K562 (cell line): ENCODE measurements around the gene NDUFAF2. TPM values are rescaled to one million over a fixed set of nuclear protein-coding genes. Genes with fewer than 3 reads are reported as not detected.

ENCODE experiments used
- ATAC-seq: fragments of 200-7000 bp; cut with Tn5 transposase; 3 replicates; pipeline ENCODE4 v1.9.1; 2020; ENCODE audit warnings: moderate library complexity
- BruUV-seq: library from RNA; stranded (reverse); fragments of 400-500 nt; replicated peaks from 2 replicates; lab custom pipeline; 2021; lab: Mats Ljungman, UMichigan
- CTCF ChIA-PET: fragments of 300-600 bp; formaldehyde crosslinking; extraction: SDS; loops from one replicate; lab custom pipeline; 2021; ENCODE audit warnings: low intra/inter-chr PET ratio; lab: Yijun Ruan, JAX
- POLR2A ChIA-PET: fragments of 300-600, 350-650 bp; sonication (Branson Sonifier 250); formaldehyde crosslinking; extraction: SDS; loops from one replicate; lab custom pipeline; 2021; ENCODE audit warnings: antibody characterized with exemption, inconsistent platforms; lab: Yijun Ruan, JAX
- DNase-seq, 4 experiments: peaks; one replicate each; pipeline versions ENCODE4 v3.0.0 to v3.0.0-alpha.2; 2011 to 2018; ENCODE audit warnings: low spot score in 3 of 4, mixed read lengths in 3 of 4; ENCODE audit errors: extremely low read depth in 1 of 4
- FAIRE-seq: peaks from 2 replicates; lab custom pipeline; 2011; peaks lifted over from hg19 to GRCh38; lab: Jason Lieb, UNC
- H2AFZ ChIP-seq: 2 replicates; pipeline ENCODE4 v1.6.0; 2011; ENCODE audit warnings: low read depth, low read length, control low read depth, inconsistent platforms
- H3K27ac ChIP-seq: fragments of 200-600 bp; 3 replicates; pipeline ENCODE4 v1.8.0; 2011; ENCODE audit warnings: low read depth, mild to moderate bottlenecking, control low read depth, inconsistent platforms, low read length, moderate library complexity, mixed read lengths; ENCODE audit errors: extremely low read depth
- H3K27me3 ChIP-seq, 2 experiments: fragments of 300-600 bp in 1 of 2; 2 replicates in 1 of 2; 3 replicates in 1 of 2; pipeline versions ENCODE4 v1.6.0 to v1.8.0; 2011; ENCODE audit warnings: inconsistent platforms in 2 of 2, low read length in 2 of 2, mild to moderate bottlenecking in 1 of 2, mixed read lengths in 1 of 2, moderate library complexity in 1 of 2; ENCODE audit not compliant: control insufficient read depth in 2 of 2, insufficient read depth in 2 of 2
- H3K36me3 ChIP-seq: fragments of 300-600 bp; 3 replicates; pipeline ENCODE4 v1.8.0; 2011; ENCODE audit warnings: mild to moderate bottlenecking, low read length, inconsistent platforms; ENCODE audit not compliant: control insufficient read depth, insufficient read depth
- H3K4me1 ChIP-seq, 2 experiments: fragments of 200-600 bp in 1 of 2; replicated peaks in 1 of 2; 2 replicates in 1 of 2; 3 replicates in 1 of 2; pipeline versions ENCODE4 v1.5.1 to v1.8.0; 2011; ENCODE audit warnings: inconsistent platforms in 2 of 2, low read length in 2 of 2, mild to moderate bottlenecking in 1 of 2, mixed read lengths in 1 of 2, moderate library complexity in 1 of 2; ENCODE audit not compliant: control insufficient read depth in 2 of 2, insufficient read depth in 2 of 2
- H3K4me2 ChIP-seq: 2 replicates; pipeline ENCODE4 v1.6.1; 2011; ENCODE audit warnings: low read length, control low read depth, inconsistent platforms, mixed read lengths; ENCODE audit not compliant: insufficient read depth
- H3K4me3 ChIP-seq: fragments of 200-600 bp; sonication (generic), shearing (Covaris generic); 2 replicates; pipeline ENCODE4 v1.5.1; 2016; ENCODE audit warnings: control low read depth, inconsistent platforms
- H3K79me2 ChIP-seq: fragments of 200-600 bp; 3 replicates; pipeline ENCODE4 v1.8.0; 2011; ENCODE audit warnings: low read length, inconsistent platforms; ENCODE audit not compliant: control insufficient read depth, insufficient read depth
- H3K9ac ChIP-seq, 2 experiments: 2 replicates each; pipeline versions ENCODE4 v1.6.0 to v1.6.1; 2011; ENCODE audit warnings: low read depth in 2 of 2, low read length in 2 of 2, control low read depth in 1 of 2, inconsistent platforms in 1 of 2, mild to moderate bottlenecking in 1 of 2, mixed read lengths in 1 of 2; ENCODE audit not compliant: insufficient read depth in 1 of 2
- H3K9me1 ChIP-seq: one replicate; pipeline ENCODE4 v1.6.0; 2011; ENCODE audit warnings: inconsistent platforms, mild to moderate bottlenecking, low read length, moderate library complexity; ENCODE audit not compliant: control insufficient read depth, insufficient read depth
- H3K9me3 ChIP-seq: replicated peaks from 2 replicates; pipeline ENCODE4 v1.5.1; 2011; ENCODE audit warnings: low read depth, low read length, inconsistent platforms; ENCODE audit not compliant: control insufficient read depth, insufficient read depth
- H4K20me1 ChIP-seq: replicated peaks from 2 replicates; pipeline ENCODE4 v1.6.1; 2011; ENCODE audit warnings: low read length, inconsistent platforms, mixed read lengths; ENCODE audit not compliant: control insufficient read depth, insufficient read depth
- CBX5 ChIP-seq: IDR thresholded peaks from 2 replicates; pipeline ENCODE4 v1.6.1; 2014; ENCODE audit warnings: low read depth, borderline replicate concordance
- FOXJ2 ChIP-seq: fragments of 200-800 bp; sonication (Bioruptor generic); IDR thresholded peaks from 2 replicates; pipeline ENCODE4 v1.6.1; 2016; ENCODE audit warnings: missing genetic modification characterization, missing compliant biosample characterization
- HDAC8 ChIP-seq: fragments of 450-650 bp; IDR thresholded peaks from 2 replicates; pipeline ENCODE4 v1.6.1; 2016; ENCODE audit warnings: mild to moderate bottlenecking, missing genetic modification characterization, moderate library complexity, missing compliant biosample characterization
- MEIS2 ChIP-seq: fragments of 450-650 bp; IDR thresholded peaks from 2 replicates; pipeline ENCODE4 v1.6.1; 2014; ENCODE audit warnings: mild to moderate bottlenecking; ENCODE audit not compliant: partially characterized antibody
- PKNOX1 ChIP-seq: fragments of 450-650 bp; IDR thresholded peaks from 2 replicates; pipeline ENCODE4 v1.6.1; 2016
- SMARCE1 ChIP-seq: fragments of 450-650 bp; IDR thresholded peaks from 2 replicates; pipeline ENCODE4 v1.7.1; 2016; ENCODE audit warnings: mild to moderate bottlenecking
- SRSF7 ChIP-seq: fragments of 200-400 bp; formaldehyde crosslinking; optimal IDR thresholded peaks from 2 replicates; pipeline ENCODE3; 2017; ENCODE audit warnings: mild to moderate bottlenecking, low read depth, low read length
- ZNF146 ChIP-seq: IDR thresholded peaks from one replicate; pipeline ENCODE4 v1.6.1; 2018; ENCODE audit warnings: missing compliant biosample characterization; ENCODE audit not compliant: unreplicated experiment
- WGBS: fragments of 100-300 bp; shearing (Covaris generic); methylation state at CpG from one replicate; pipeline ENCODE4 v1.1.6; 2016; ENCODE audit warnings: low coverage, mixed read lengths; ENCODE audit not compliant: insufficient coverage; ENCODE audit errors: missing lambda C conversion rate; 5-methylcytosine and 5-hydroxymethylcytosine counted together
- in situ Hi-C: fragments of 300-500 bp; cut with MboI; formaldehyde crosslinking; loops from 4 replicates; pipeline ENCODE4 v1.15.0; 2018; ENCODE audit warnings: inconsistent platforms, mixed read lengths
- intact Hi-C: fragments of 100-400 bp; cut with micrococcal nuclease; formaldehyde crosslinking; loops from 2 replicates; pipeline ENCODE4 v1.14.2; 2022
- polyA plus RNA-seq, 8 experiments: library from polyadenylated mRNA; depleted of rRNA in 4 of 8; stranded (reverse) in 5 of 8; unstranded in 3 of 8; fragments of >200 nt; fragmentation: Nextera tagmentation in 2 of 8; fragmentation: Illumina TruSeq in 1 of 8; extraction: Ambion mirVana in 2 of 8; extraction: Trizol in 1 of 8; gene quantifications; 2 replicates each; pipeline versions ENCODE4 v1.2.1 to v1.2.3, GENCODE V29; 2011 to 2014; ENCODE audit warnings: inconsistent platforms in 1 of 8, missing spikeins in 1 of 8
- total RNA-seq, 7 experiments: library from RNA; depleted of rRNA in 6 of 7; stranded (reverse); fragments of >200 nt in 6 of 7; fragmentation: Illumina TruSeq in 2 of 7; extraction: Trizol in 2 of 7; gene quantifications; 2 replicates each; pipeline versions ENCODE4 v1.2.1 to v1.2.3, GENCODE V29; 2011 to 2021; ENCODE audit warnings: low replicate concordance in 1 of 7
- TF ChIP-seq, protein P1 (sequence below): fragments of 150-350 bp; IDR thresholded peaks from 2 replicates; pipeline ENCODE4 v1.6.1; 2014; ENCODE audit warnings: low read depth, mild to moderate bottlenecking, low read length, borderline replicate concordance

NDUFAF2 gene
- total and polyA plus RNA-seq, 9 of the 15 experiments (the other 6 are each of a cell fraction or from before 2014, with no cell fraction given), result 56.0 to 155 (median 95.9) TPM

DNA sequence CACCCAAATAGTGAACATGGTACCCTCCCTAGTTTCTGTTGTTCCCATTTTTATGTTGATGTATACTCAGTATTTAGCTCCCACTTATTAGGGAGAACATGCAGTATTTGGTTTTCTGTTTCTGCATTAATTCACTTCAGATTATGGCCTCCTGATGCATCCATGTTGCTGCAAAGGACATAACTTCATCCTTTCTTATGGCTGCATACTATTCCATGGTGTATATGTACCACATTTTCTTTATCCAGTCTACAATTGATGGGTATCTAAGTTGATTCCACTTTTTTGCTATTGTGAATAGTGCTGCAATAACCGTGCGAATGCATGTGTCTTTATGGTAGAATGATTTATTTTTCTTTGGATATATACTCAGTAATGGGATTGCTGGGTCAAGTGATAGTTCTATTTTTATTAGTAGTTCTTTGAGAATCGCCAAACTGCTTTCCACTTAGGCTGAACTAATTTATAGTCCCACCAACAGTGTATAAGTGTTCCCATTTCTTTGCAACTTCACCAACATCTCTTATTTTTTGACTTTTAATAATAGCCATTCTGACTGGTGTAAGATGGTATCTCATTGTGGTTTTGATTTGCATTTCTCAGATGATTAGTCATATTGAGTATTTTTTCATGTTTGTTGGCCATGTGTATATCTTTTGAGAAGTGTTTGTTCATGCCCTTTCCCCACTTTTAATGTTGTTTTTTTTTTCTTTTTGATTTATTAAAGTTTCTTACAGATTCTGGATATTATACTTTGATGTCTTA lies 137.7 kb downstream of the NDUFAF2 start:
- H3K4me1 ChIP-seq, result peaks cover 3 to 9% of the 10 kb centered on the region in 2 experiments; a peak in 4 of 5 replicates
- WGBS, result 93% methylated on average over 3 of the region's 3 CpGs
- no peaks in the 10 kb centered on the region for H3K9me1 ChIP-seq
- no TSS peak for BruUV-seq
- peak; percentile 57 for TF ChIP-seq ZNF146 (CRISPR knock-in tag)
- TF ChIP-seq HDAC8 (tag), result no peak
- TF ChIP-seq, all 486 proteins: peak for 1
- CTCF ChIA-PET, result no interaction called here
- Histone ChIP-seq H3K79me2 (no peaks in the 10 kb centered on the region), H3K4me3 (no peak overlapping the region), H3K27ac (no peak overlapping the region), H3K27me3 (no peaks in the 10 kb centered on the region), H2AFZ (no peak overlapping the region), H3K4me2 (no peak overlapping the region), H3K9me3 (no peaks in the 10 kb centered on the region), H3K9ac (no peak overlapping the region), H4K20me1 (no peaks in the 10 kb centered on the region), H3K36me3 (no peaks in the 10 kb centered on the region)
- no peak for FAIRE-seq
- ATAC-seq, result no peak
- POLR2A ChIA-PET, result no interaction called here
- intact Hi-C loops (no loop called here), in situ Hi-C loops (no loop called here)
- no peak for DNase-seq

DNA sequence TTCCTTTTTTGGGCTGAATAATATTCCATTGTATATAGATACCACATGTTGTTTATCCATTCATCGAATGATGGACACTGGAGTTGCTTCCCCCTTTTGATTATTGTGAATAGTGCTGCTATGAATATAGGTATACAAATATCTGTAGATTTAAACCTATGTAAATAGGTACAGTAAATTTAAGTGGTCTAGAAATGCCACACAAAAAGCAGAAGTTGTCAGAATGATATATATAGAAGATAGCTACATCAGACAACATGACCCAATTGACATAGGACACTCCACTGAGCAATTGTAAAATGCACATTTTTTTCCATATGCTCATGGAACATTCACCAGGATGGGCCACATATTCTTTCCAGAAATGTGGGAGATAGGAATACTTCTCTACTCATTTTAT lies 139.7 kb downstream of the NDUFAF2 start:
- 100% methylated on average over 1 of the region's 1 CpG for WGBS
- ChIA-PET POLR2A (no interaction called here), CTCF (no interaction called here)
- no peaks in the 10 kb centered on the region for H3K9me1 ChIP-seq
- no peaks in the 10 kb centered on the region for H3K27me3 ChIP-seq
- no peaks in the 10 kb centered on the region for H3K79me2 ChIP-seq
- H3K4me3 ChIP-seq, result no peak overlapping the region
- FAIRE-seq (no peak), DNase-seq (no peak), ATAC-seq (no peak)
- H3K9ac ChIP-seq, result no peak overlapping the region
- no peaks in the 10 kb centered on the region for H4K20me1 ChIP-seq
- H3K4me2 ChIP-seq, result no peak overlapping the region
- no peaks in the 10 kb centered on the region for H3K9me3 ChIP-seq
- no peak overlapping the region for H2AFZ ChIP-seq
- no peak overlapping the region for H3K27ac ChIP-seq
- intact Hi-C loops, result no loop called here
- H3K4me1 ChIP-seq, result peaks cover 3 to 9% of the 10 kb centered on the region in 2 experiments; a peak in 4 of 5 replicates
- no peaks in the 10 kb centered on the region for H3K36me3 ChIP-seq
- no TSS peak for BruUV-seq
- in situ Hi-C loops, result no loop called here
- TF ChIP-seq, protein P1, sequence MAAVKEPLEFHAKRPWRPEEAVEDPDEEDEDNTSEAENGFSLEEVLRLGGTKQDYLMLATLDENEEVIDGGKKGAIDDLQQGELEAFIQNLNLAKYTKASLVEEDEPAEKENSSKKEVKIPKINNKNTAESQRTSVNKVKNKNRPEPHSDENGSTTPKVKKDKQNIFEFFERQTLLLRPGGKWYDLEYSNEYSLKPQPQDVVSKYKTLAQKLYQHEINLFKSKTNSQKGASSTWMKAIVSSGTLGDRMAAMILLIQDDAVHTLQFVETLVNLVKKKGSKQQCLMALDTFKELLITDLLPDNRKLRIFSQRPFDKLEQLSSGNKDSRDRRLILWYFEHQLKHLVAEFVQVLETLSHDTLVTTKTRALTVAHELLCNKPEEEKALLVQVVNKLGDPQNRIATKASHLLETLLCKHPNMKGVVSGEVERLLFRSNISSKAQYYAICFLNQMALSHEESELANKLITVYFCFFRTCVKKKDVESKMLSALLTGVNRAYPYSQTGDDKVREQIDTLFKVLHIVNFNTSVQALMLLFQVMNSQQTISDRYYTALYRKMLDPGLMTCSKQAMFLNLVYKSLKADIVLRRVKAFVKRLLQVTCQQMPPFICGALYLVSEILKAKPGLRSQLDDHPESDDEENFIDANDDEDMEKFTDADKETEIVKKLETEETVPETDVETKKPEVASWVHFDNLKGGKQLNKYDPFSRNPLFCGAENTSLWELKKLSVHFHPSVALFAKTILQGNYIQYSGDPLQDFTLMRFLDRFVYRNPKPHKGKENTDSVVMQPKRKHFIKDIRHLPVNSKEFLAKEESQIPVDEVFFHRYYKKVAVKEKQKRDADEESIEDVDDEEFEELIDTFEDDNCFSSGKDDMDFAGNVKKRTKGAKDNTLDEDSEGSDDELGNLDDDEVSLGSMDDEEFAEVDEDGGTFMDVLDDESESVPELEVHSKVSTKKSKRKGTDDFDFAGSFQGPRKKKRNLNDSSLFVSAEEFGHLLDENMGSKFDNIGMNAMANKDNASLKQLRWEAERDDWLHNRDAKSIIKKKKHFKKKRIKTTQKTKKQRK, result no peak
- TF ChIP-seq SRSF7 (no peak), CBX5 (no peak), SMARCE1 (peak; percentile 35; the same call in 1 of the 2 replicates), PKNOX1 (peak; percentile 36; the same call in 1 of the 2 replicates), MEIS2 (peak; percentile 97), FOXJ2 (tag) (0 out of 2 replicates have a peak, but pooled peaks have one; percentile 30)
